Measurements from ENCODE around the gene C1QTNF3. TPM values are rescaled to one million over a fixed set of nuclear protein-coding genes. Genes with fewer than 3 reads are reported as not detected.

Gene C1QTNF3
- polyA plus RNA-seq, 3 donors = 49.1 to 72.3 (median 51.5) TPM

GRCh38 chr5:34057569-34057968 lies 14.6 kb upstream of the C1QTNF3 start:
- DNase-seq (ENCODE audit: extremely low read depth in 1 of 11, low read depth in 9 of 11, low spot score in 4 of 11) = no peak

GRCh38 chr5:34057118-34057517 lies 14.1 kb upstream of the C1QTNF3 start:
- no peak for DNase-seq (ENCODE audit: extremely low read depth in 1 of 11, low read depth in 9 of 11, low spot score in 4 of 11)

GRCh38 chr5:34055667-34056066 lies 12.7 kb upstream of the C1QTNF3 start:
- DNase-seq (ENCODE audit: extremely low read depth in 1 of 11, low read depth in 9 of 11, low spot score in 4 of 11) = no peak

- no peak for DNase-seq (ENCODE audit: extremely low read depth in 1 of 11, low read depth in 9 of 11, low spot score in 4 of 11)
Measured at GRCh38 chr5:34054400-34054729, 11.4 kb upstream of the C1QTNF3 start.

GRCh38 chr5:34053571-34054399 lies 10.8 kb upstream of the C1QTNF3 start:
- DNase-seq (ENCODE audit: extremely low read depth in 1 of 11, low read depth in 9 of 11, low spot score in 4 of 11) = no peak

GRCh38 chr5:34053133-34053532 lies 10.1 kb upstream of the C1QTNF3 start:
- no peak for DNase-seq (ENCODE audit: extremely low read depth in 1 of 11, low read depth in 9 of 11, low spot score in 4 of 11)

GRCh38 chr5:34051374-34051980 lies 8.5 kb upstream of the C1QTNF3 start:
- no peak for DNase-seq (ENCODE audit: extremely low read depth in 1 of 11, low read depth in 9 of 11, low spot score in 4 of 11)

GRCh38 chr5:34047774-34048572 lies 5.0 kb upstream of the C1QTNF3 start:
- no peak for DNase-seq (ENCODE audit: extremely low read depth in 1 of 11, low read depth in 9 of 11, low spot score in 4 of 11)

- DNase-seq (ENCODE audit: extremely low read depth in 1 of 11, low read depth in 9 of 11, low spot score in 4 of 11) = no peak
Measured at GRCh38 chr5:34047143-34047542, 4.1 kb upstream of the C1QTNF3 start.

GRCh38 chr5:34045996-34046395 lies 3.0 kb upstream of the C1QTNF3 start:
- no peak for DNase-seq (ENCODE audit: extremely low read depth in 1 of 11, low read depth in 9 of 11, low spot score in 4 of 11)

- no peak for DNase-seq (ENCODE audit: extremely low read depth in 1 of 11, low read depth in 9 of 11, low spot score in 4 of 11)
Measured at GRCh38 chr5:34045023-34045422, 2.0 kb upstream of the C1QTNF3 start.

GRCh38 chr5:34042321-34042720 lies 692 bp downstream of the C1QTNF3 start:
- DNase-seq (ENCODE audit: extremely low read depth in 1 of 11, low read depth in 9 of 11, low spot score in 4 of 11) = peak in 10 of 11 donors; percentile 17 to 57 (median 44)

GRCh38 chr5:34041247-34041972 lies 1.6 kb downstream of the C1QTNF3 start:
- DNase-seq (ENCODE audit: extremely low read depth in 1 of 11, low read depth in 9 of 11, low spot score in 4 of 11) = no peak

GRCh38 chr5:34040472-34040871 lies 2.5 kb downstream of the C1QTNF3 start:
- no peak for DNase-seq (ENCODE audit: extremely low read depth in 1 of 11, low read depth in 9 of 11, low spot score in 4 of 11)

- DNase-seq (ENCODE audit: extremely low read depth in 1 of 11, low read depth in 9 of 11, low spot score in 4 of 11) = no peak
Measured at GRCh38 chr5:34039398-34040157, 3.4 kb downstream of the C1QTNF3 start.

- DNase-seq (ENCODE audit: extremely low read depth in 1 of 11, low read depth in 9 of 11, low spot score in 4 of 11) = no peak
Measured at GRCh38 chr5:34038838-34039237, 4.2 kb downstream of the C1QTNF3 start.

- no peak for DNase-seq (ENCODE audit: extremely low read depth in 1 of 11, low read depth in 9 of 11, low spot score in 4 of 11)
Measured at GRCh38 chr5:34038390-34038789, 4.6 kb downstream of the C1QTNF3 start.

- no peak for DNase-seq (ENCODE audit: extremely low read depth in 1 of 11, low read depth in 9 of 11, low spot score in 4 of 11)
Measured at GRCh38 chr5:34037726-34038125, 5.3 kb downstream of the C1QTNF3 start.

- no peak for DNase-seq (ENCODE audit: extremely low read depth in 1 of 11, low read depth in 9 of 11, low spot score in 4 of 11)
Measured at GRCh38 chr5:34035756-34036155, 7.3 kb downstream of the C1QTNF3 start.

Measured in renal cortex interstitium (tissue), 11 donors.